CD4-positive, alpha-beta T cell treated with Interleukin-15 for 1 hour (primary cell): ENCODE results near the gene COX4I2.
"Not testable (repeated sequence)": the region's sequence is repeated elsewhere in the genome, so short reads cannot be mapped to it uniquely, and the experiment has no call there.

Source experiments
- DNase-seq: peaks from one replicate; pipeline ENCODE4 v3.0.0-alpha.2; 2020

Gene COX4I2

GRCh38 chr20:31608251-31608945 is 29.3 kb upstream of the COX4I2 start:
- no peak for DNase-seq

GRCh38 chr20:31612271-31612640 is 25.5 kb upstream of the COX4I2 start:
- DNase-seq, result not testable (repeated sequence)

GRCh38 chr20:31615416-31615815 is 22.3 kb upstream of the COX4I2 start:
- DNase-seq, result no peak

- DNase-seq, result peak; percentile 38
Measured at GRCh38 chr20:31617432-31618104, 20.1 kb upstream of the COX4I2 start.

GRCh38 chr20:31620246-31620645 is 17.5 kb upstream of the COX4I2 start:
- no peak for DNase-seq

GRCh38 chr20:31623123-31623505 is 14.6 kb upstream of the COX4I2 start:
- DNase-seq, result not testable (repeated sequence)

GRCh38 chr20:31626534-31626933 is 11.2 kb upstream of the COX4I2 start:
- DNase-seq, result not testable (repeated sequence)

- not testable (repeated sequence) for DNase-seq
Measured at GRCh38 chr20:31628057-31628456, 9.7 kb upstream of the COX4I2 start.

- DNase-seq, result no peak
Measured at GRCh38 chr20:31630187-31630790, 7.4 kb upstream of the COX4I2 start.

GRCh38 chr20:31632548-31633338 is 5.0 kb upstream of the COX4I2 start:
- DNase-seq, result no peak

- no peak for DNase-seq
Measured at GRCh38 chr20:31633339-31633914, 4.3 kb upstream of the COX4I2 start.

GRCh38 chr20:31638317-31638716 is 605 bp downstream of the COX4I2 start:
- no peak for DNase-seq

- DNase-seq, result no peak
Measured at GRCh38 chr20:31638816-31639215, 1.1 kb downstream of the COX4I2 start.

GRCh38 chr20:31640259-31640658 is 2.5 kb downstream of the COX4I2 start:
- no peak for DNase-seq

- DNase-seq, result no peak
Measured at GRCh38 chr20:31641391-31641790, 3.7 kb downstream of the COX4I2 start.

- DNase-seq, result no peak
Measured at GRCh38 chr20:31642837-31643236, 5.1 kb downstream of the COX4I2 start.

- DNase-seq, result no peak
Measured at GRCh38 chr20:31643522-31643921, 5.8 kb downstream of the COX4I2 start.

GRCh38 chr20:31644701-31645100 is 7.0 kb downstream of the COX4I2 start:
- no peak for DNase-seq

- not testable (repeated sequence) for DNase-seq
Measured at GRCh38 chr20:31648104-31648503, 10.4 kb downstream of the COX4I2 start.

- DNase-seq, result no peak
Measured at GRCh38 chr20:31652917-31653396, 15.2 kb downstream of the COX4I2 start.

- no peak for DNase-seq
Measured at GRCh38 chr20:31653561-31653960, 15.8 kb downstream of the COX4I2 start.

- no peak for DNase-seq
Measured at GRCh38 chr20:31654534-31654933, 16.8 kb downstream of the COX4I2 start.
